Measurements from ENCODE around the gene SBF2.
"Not testable (repeated sequence)": the region's sequence is repeated elsewhere in the genome, so short reads cannot be mapped to it uniquely, and the experiment has no call there.

SBF2 gene

DNA sequence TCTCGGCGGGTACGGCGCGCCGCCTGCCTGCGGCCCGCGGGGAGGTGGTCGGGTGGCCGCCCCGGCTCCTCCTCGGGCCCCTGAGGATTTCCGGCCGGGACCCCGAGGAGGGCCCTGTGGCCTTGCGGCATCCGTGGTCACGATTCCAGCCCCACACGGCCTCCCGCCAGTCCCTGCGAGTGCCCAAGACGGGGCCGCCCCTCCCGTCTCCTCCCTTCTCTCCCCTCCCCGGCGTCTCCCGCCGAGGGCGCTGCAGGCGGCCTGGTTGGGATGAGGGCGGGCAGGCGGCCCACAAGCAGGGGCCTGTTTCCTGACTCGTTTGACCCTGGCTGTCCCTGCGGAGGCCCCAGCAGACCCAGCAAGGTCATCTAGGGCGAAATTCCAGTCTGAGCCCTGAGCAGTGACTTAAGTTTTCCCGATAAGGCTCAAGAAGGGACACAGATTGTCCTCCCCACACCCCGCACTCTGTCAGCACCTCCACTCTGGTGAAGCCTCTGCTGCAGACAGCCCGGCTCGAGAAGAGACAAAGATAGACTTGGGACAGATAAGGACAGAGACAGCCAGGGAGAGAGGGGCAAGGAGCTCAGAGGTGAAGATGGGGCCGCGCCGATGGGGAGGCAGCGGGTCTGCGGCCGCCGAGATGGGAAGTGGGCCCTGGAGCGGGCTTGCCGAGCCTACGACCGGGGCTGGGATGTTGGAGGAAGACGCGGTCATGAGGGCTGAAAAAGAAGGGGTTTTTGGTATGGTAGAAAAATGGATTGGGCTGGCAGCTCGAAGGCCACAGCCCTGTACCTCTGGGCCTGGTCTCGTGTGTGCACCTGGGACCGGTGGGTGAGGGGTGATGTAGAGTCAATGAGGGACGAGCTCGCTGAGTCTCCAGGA lies 535.1 kb downstream of the SBF2 start:
- DNase-seq = peak; percentile 44

DNA sequence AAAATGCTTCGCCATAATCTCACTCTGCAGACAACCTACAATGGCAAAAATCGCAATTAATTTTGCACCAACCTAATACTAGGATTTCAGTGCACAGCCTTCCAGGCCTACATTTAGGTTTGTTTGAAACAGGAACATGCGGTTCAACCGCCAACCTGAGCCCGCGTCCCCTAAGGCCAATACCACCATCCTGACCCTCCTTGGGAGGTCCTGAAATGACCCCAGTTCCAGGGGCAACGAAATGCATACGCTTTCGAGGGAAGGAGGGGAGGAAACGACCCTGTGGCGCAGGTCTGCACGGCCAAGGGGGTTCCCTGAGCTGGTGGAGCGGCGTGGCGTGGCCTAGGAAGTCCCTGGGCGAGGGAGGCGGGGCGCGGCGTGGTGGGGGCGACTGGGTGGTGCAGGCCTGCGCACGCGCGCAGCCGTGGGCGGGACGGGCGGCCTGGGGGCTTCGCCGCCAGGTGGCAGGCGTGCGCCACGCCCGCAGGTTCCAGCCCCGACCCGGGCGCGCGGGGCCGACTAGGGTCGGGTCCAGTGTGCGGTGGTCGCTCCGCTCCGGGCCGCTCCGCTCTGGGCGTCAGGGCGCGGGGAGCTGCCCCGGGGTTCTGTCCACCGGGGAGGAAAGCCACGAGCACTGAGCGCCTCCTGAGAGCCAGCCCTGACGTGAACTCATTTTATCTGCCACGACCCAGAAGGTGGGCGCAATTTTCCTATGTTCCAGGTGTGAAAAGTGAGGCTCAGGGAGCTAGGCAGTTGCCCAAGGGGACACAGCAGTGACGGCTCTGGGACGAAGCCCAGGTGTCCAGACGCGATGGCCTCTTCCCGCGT lies 536.0 kb downstream of the SBF2 start:
- peak; percentile 49 for DNase-seq

DNA sequence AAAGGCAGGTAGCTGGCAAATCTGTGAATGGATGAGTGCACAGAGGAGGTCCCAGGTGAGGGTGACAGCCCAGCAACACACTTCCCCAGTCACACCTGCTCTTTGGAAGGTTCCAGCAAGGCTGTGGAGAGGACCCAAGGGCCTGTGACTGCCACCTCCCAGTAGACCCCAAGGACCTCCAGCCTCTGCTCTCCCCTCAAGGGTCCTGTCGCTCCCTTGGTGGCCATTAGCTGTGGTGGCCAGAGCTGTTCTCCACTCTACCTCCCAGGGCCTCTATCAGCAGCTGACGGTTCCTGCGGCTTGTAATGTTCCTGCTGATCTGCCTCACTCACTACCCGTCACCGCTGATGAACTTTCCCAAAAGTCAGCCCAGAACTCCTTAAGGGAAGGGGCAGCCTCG lies 537.1 kb downstream of the SBF2 start:
- DNase-seq = no peak

DNA sequence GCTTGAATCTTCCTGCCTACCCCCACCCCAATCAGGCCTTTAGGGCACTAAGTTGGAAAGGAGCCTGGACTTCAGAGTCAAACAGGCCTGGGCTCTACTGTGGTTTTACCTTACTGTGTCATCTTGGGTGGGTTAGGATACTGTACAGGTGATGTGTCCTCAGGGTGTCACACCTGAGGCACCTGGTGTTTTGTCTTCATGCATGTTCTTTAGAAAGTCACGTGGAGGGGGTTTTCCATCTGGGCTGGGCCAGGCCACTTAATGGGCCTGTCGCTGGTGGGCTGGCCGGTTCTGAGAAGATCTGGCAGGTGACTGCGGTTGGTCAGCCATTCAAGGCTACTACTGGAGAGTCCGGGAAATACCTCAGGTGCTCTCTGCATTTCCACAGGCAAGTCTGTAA lies 537.6 kb downstream of the SBF2 start:
- no peak for DNase-seq

DNA sequence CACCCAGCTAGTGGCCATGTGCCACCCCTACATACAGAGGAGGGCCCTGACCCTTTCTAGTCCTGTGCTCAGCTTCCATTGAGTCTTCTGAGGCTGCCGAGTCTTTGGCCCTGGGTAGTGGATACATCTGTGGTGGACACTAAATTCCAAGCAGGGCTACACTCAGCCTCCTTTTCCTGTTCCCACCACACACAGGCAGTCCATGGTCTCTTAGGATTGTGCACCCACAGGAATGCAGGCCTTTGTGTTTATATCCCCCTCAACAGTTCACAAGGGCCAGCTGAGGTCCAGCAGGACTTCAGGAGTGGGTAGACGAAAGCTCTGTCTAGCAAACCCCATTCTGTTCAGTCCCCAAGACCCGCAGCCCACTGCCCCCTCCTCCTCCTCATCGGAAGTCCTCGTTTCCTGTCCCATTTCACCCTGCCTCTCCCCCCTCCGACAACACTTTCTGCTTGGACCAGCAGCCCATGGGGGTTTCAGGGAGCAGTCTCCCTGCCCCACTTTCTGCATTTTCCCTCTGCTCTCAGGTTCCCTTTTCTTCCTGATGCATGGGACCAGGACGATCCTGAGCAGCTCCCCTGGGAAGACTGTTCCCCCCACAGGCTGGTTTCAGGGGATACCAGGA lies 538.3 kb downstream of the SBF2 start:
- DNase-seq = no peak

DNA sequence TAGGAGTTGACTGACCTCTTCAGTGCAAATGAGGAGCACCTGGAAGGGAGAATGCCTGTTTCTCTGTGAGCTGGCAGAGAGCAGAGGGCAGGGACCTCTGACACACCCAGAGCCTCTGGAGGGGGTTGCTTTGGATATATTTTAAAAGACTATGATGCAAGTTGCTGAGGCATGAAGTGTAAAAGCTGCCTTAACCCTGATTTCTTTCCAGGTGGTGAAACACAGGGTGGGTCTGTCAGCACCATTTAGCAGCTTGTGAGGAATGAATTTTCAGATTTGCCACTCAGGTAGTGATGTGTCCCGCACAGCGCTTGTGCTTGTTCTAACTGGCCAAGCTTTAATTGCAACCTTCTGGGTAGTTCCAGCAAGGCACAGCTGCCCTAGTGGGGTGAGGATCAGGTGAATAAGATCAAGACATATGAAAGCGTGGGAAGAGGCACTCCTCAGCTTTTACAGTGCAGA lies 540.0 kb downstream of the SBF2 start:
- DNase-seq = no peak

DNA sequence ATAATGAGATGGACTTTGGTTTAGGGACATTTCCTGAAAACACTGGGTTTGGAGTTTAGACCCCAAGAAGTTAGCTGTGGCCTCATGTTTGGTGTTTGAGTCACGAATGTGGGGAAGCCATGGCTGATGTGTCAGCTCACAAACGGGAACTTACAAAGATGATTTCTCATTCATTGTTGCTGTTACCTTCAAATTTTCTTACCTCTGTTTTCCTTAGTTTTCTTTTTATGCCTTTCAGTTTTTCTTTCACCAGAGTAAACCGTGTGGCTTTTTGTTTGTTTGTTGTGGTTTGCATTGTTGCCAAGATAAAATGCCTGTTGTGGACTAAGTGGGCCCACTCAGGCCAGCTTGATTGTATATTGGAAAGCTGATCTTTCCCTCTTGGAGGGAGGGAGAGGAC lies 541.0 kb downstream of the SBF2 start:
- no peak for DNase-seq

DNA sequence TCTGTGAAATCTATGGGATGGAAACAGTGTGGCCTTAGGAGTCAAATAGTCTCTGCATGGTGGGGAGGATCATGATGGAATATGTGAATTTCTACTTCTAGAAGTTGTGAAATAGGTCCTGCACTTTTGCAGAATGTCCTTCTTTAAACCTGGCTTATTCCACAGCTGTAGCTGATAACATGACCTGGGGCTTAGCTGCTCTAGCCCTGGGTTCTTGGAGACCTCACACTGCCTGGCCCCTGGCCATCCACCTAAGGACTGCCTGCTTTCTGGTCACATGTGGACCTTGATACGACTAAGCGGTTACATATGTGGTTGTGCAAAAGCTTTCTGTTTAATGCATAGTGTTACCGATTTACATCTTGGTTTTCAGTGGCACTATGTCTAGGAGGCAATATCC lies 541.9 kb downstream of the SBF2 start:
- DNase-seq = no peak

DNA sequence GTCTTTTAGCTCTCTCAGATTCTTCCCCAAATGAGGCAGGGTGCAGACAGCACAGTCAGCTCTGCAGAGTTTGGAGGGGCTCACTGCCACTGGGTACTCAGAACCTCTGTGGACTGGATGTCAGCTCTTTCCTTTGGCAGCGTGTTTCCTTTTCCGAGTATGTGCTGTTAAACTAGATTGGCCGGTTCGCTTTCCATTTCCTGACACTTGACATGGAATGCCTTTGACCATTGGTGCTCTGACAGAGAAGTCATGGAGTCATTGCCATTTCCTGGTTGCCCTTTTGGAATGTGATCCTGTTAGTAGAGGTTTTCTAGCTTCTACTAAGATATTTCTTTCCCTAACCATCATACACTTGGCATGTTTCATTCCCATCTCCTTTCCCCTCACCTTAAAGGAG lies 543.5 kb downstream of the SBF2 start:
- DNase-seq = no peak

DNA sequence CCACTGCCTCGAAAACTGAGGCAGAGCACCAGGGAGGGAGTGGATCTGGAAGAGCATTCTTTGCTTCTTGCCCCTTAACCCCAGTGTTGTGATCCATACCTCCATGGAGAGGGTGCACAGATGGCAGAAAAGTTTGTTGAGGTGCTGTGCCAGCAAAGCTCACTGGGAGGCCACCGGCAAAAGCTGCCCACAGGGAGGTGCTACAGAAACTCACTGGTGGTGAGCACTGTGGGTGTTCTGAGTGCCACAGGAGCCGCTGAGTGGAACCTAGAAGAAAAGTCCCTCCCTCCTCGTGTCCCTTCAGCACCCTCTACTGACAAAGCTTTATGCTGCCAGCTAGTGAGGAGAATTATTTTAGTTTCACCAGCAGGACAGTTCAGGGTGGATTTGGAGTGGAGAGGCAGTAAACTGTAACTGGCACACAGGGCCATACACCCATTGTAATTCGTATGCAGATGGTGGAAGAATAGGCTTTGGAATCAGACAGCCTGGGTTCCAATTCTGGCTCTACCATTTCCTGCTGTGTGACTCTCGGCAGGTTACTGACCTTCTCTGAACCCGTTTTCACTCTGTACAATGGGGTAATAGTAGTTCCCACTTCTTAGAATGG lies 545.6 kb downstream of the SBF2 start:
- peak; percentile 41 for DNase-seq

DNA sequence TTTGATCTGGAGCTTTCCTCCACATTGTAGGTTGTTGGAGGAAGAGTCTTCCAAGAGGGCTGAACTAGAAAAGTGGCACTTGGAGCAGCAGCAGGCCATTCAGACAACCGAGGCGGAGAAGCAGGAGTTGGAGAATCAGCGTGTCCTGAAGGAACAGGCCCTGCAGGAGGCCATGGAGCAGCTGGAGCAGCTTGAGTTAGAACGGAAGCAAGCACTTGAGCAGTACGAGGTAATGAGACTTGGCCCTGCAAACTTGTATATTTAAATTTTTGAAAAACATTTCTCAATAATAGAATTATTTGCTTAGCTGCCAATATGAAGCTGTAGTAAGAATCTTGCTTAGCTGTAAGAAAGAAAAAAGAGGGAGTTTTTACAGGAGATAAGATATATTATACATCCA lies 546.2 kb downstream of the SBF2 start:
- DNase-seq = no peak

DNA sequence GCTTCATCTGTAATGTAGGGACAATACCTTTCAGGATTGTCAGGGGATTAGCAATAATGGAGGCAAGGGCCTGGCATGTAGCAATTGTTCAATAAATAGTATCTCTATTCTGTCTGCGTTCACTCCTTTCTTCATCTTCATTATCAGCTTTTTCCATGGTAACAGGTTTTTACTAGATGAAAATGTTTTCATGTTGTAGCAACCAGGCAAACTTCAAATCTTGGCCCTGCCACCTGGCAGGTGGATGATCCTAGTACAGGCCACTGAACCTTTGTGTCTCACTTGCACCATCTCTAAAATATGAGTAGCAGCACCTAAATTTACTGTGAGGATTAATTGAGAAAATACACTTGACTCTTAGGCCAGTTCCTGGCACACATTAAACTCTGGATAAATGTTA lies 546.8 kb downstream of the SBF2 start:
- no peak for DNase-seq

DNA sequence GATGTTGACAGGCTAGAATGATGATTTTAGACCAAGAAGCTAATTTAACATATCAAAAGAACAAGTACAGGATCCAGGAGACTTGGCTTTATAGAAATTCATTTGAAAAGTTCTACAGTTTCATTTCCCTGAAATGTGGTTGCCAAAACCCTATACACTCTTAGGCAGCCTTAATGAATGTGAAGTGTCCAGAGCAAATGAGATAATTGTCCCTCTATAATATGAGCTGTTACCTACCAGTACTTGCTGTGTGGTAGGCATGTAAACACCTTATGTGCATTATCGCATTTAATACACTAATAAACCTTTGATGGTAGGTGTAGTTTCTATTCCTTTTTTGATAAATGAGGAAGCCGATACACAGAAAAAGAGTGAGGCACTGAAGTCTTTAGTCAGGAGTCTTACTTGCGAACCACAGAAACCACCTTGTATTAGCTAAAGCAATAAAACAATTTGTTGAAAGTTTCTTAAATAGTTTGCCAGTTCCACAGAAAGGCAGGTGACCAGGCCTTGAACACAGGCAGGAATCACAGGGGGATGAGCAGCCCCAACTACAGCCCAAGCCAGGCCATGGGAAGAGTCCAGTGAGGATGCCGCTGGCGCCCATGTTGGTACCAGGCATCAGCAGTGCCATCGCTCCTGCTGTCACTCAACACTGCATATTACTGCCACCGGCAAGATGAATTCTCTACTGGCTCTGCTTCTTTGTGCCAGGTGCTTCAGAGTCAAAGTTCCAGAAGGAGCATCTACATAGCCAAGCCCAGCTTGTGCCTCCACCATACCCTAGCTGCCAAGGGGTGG lies 548.4 kb downstream of the SBF2 start:
- DNase-seq = no peak

DNA sequence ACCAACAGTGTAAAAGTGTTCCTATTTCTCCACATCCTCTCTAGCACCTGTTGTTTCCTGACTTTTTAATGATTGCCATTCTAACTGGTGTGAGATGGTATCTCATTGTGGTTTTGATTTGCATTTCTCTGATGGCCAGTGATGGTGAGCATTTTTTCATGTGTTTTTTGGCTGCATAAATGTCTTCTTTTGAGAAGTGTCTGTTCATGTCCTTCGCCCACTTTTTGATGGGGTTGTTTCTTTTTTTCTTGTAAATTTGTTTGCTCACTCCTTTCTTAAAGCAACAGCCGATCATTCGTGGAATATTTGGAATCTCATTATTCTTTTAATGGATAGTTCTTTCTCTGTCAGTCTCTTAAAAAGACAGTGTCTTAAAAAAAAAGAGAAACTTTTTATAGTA lies 550.5 kb downstream of the SBF2 start:
- not testable (repeated sequence) for DNase-seq

DNA sequence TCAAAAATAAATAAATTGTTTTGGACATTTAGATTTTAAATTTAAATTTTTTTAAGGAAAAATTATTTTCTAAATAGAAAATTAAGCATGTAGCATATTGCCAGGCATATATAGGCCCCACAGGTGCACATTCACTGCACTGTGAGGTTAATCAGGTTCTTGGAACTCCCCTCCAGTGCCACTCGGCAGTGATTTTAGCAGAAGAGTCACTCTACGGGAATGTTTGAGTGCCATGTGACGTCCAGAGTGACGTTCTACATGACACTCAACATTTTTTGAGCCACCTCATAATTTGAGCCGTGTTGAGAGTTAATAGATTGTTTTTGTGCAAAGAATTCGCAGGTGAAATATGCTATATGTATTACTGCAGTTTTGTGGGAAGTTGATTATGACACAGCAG lies 552.8 kb downstream of the SBF2 start:
- DNase-seq = no peak

DNA sequence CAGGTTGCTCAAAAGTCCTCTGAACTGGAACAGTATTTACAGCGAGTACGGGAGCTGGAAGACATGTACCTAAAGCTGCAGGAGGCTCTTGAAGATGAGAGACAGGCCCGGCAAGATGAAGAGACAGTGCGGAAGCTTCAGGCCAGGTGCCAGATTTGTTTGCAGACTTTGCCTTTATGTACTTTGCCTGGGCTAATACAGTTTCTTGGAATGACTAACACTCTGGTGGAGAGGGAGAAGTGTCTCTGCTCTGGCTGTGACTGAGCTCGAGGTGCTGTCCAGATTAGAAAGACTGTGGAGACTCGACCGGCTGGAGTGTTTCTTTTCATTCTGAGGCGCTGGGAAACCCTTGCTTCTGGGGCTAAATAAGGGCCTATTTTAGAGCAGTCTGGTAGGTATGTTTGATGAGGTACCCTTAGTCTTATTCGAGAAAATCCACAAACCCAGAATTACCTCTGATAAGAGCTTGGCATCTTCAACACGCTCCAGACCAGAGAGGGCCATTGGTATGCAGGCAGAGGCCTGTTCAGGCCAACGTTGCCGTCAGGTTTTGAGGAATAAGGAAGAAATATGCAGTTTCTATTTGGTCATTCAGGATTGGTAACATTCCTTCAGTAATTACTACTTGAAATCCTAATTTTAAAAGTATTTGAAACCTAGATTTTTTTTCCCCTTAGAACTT lies 553.7 kb downstream of the SBF2 start:
- DNase-seq = no peak

DNA sequence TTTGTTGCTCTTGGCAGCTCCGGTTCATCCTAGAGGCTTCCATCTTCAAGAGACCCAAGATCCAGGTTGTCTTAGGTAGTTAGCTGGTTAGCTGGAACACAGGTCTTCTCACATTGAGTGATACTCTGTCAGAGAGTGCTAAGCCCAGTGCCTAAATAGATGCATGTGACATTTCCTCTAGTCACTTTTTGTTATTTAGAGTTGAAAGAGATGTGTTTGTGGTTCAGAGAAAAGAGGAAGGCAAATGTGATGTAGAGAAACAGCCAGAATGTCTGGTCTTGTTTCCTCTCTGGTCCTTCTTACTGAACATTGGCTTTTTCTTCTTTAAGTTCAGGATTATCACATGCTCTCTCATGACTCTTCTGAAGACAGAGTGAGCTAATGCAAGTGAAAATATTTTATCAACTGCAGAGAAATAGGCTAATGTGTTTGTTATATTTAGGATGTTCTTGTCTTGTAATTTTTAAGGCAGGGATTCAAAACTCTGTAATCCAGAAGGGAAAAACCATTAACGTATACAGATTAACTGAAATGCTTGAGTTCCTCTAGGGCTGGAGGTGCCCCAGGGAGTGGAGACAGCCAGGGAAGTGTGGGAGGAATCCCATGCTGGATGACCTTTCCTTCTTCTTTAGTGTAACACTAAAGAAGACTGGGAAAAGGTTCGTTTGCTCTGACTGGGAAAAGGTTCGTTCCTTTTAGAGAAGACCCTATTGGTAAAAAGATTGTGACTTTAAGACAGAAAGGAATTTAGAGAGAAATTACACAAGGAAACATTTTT lies 554.7 kb downstream of the SBF2 start:
- DNase-seq = no peak

DNA sequence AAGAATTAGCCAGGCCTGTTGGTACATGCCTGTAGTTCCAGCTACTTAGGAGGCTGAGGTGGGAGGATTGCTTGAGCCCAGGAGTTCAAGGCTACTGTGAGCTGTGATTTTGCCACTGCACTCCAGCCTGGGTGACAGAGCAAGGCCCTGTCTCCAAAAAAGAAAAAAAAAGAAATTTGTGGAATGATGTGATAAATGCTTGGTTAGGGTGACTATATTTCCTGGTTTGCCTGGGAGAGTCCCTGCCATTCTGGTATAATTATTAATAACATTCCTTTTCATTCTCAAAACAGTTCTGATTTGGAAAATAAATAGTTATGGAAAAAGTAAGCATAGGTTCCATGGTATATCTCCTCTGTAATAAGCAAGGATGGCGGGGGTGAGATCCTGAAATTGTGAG lies 555.3 kb downstream of the SBF2 start:
- DNase-seq = no peak

DNA sequence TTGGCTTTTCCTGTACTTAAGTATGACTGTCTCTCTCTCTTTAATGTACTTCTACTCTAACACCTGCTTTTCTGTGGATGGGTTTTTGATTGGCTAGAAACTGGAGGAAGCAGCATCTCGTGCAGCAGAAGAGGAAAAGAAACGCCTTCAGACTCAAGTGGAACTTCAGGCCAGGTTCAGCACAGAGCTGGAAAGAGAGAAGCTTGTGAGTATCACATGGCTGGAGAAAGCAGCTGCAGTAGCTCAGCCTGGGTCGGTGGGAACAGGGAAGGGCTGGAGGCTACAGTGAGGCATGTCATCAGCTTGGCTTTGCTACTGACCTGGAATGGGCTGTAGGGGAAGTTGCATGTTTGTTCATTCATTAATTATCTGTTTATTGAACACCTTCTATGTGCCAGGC lies 555.9 kb downstream of the SBF2 start:
- DNase-seq = no peak

DNA sequence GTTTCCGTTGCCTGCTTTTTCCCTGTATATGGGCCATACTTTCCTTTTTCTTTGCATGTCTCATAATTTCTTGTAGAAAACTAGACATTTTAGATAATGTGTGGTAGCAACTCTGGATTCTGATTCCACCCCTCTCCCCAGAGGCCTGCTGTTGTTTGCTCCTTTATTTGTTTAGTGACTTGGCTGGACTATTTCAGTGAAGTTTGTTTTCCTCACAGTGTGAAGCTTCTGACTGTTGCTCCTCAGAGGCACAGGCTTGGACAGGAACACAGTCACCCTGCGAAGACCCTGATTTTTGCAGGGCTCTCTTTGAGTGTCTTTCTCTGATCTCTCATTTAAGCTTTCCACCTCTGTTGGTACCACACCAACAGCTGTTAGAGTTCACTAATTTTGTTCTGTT lies 557.7 kb downstream of the SBF2 start:
- DNase-seq = no peak

DNA sequence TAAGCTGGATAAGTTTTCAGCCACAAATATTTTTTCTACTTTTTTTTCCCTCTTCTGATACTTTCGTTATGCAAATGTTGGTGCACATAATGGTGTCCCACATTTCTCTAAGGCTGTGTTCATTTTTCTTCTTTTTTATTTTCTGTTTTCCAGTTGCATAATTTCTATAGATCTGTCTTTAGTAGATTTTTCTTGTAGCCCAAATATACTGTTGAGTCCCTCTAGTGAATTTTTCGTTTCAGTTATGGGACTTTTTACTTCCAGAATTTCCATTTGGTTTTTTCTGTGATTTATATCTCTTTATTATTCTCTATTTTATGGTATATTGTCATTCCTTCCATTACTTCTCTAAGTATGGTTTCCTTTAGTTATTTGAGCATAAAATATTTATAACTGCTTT lies 558.1 kb downstream of the SBF2 start:
- DNase-seq = no peak

Measured in NCI-H2029 (cell line).